Keratinocyte (primary cell): ENCODE results near the gene LAMA2. TPM values are rescaled to one million over a fixed set of nuclear protein-coding genes. Genes with fewer than 3 reads are reported as not detected.

Source experiments
- DNase-seq: peaks from one replicate; pipeline ENCODE4 v3.0.0-alpha.2; 2011; ENCODE audit warnings: low read depth, missing footprints, low spot score
- FAIRE-seq: peaks from 2 replicates; lab custom pipeline; 2011; peaks lifted over from hg19 to GRCh38; lab: Jason Lieb, UNC
- H2AFZ ChIP-seq: 2 replicates; pipeline ENCODE4 v1.6.0; 2012; ENCODE audit warnings: low read length, control low read depth, inconsistent platforms; ENCODE audit not compliant: control insufficient read depth
- H3K27ac ChIP-seq: 2 replicates; pipeline ENCODE4 v1.5.1; 2011; ENCODE audit warnings: low read length; ENCODE audit not compliant: control insufficient read depth, insufficient read depth
- H3K27me3 ChIP-seq: 3 replicates; pipeline ENCODE4 v1.6.0; 2011; ENCODE audit warnings: low read length; ENCODE audit not compliant: control insufficient read depth, insufficient read depth; ENCODE audit errors: extremely low read depth
- H3K36me3 ChIP-seq, 2 experiments: 2 replicates in 1 of 2; 3 replicates in 1 of 2; pipeline ENCODE4 v1.5.1; 2011; ENCODE audit warnings: low read length in 2 of 2, mild to moderate bottlenecking in 1 of 2; ENCODE audit not compliant: control insufficient read depth in 2 of 2, insufficient read depth in 2 of 2; ENCODE audit errors: extremely low read depth in 1 of 2
- H3K4me1 ChIP-seq: 3 replicates; pipeline ENCODE4 v1.5.1; 2011; ENCODE audit warnings: low read length; ENCODE audit not compliant: control insufficient read depth, insufficient read depth; ENCODE audit errors: extremely low read depth
- H3K4me2 ChIP-seq: 3 replicates; pipeline ENCODE4 v1.6.0; 2011; ENCODE audit warnings: low read depth, low read length; ENCODE audit not compliant: control insufficient read depth, insufficient read depth; ENCODE audit errors: extremely low read depth
- H3K4me3 ChIP-seq, 3 experiments: fragments of 200-600 bp in 1 of 3; sonication (generic) in 1 of 3; 2 replicates in 2 of 3; 3 replicates in 1 of 3; pipeline ENCODE4 v1.5.1; 2011 to 2016; ENCODE audit warnings: low read length in 3 of 3, mild to moderate bottlenecking in 3 of 3, control low read depth in 2 of 3, inconsistent platforms in 1 of 3, low read depth in 1 of 3, mixed read lengths in 1 of 3, mixed run types in 1 of 3, moderate library complexity in 1 of 3; ENCODE audit not compliant: control insufficient read depth in 2 of 3, insufficient read depth in 2 of 3; ENCODE audit errors: extremely low read depth in 1 of 3
- H3K79me2 ChIP-seq: 2 replicates; pipeline ENCODE4 v1.6.0; 2012; ENCODE audit warnings: low read length; ENCODE audit not compliant: control insufficient read depth, insufficient read depth
- H3K9ac ChIP-seq: 3 replicates; pipeline ENCODE4 v1.6.0; 2011; ENCODE audit warnings: low read length; ENCODE audit not compliant: control insufficient read depth, insufficient read depth; ENCODE audit errors: extremely low read depth
- H3K9me1 ChIP-seq: 3 replicates; pipeline ENCODE4 v1.6.0; 2011; ENCODE audit warnings: low read length; ENCODE audit not compliant: control insufficient read depth, insufficient read depth; ENCODE audit errors: extremely low read depth
- H3K9me3 ChIP-seq: 2 replicates; pipeline ENCODE4 v1.5.1; 2012; ENCODE audit warnings: low read depth, low read length; ENCODE audit not compliant: control insufficient read depth
- H4K20me1 ChIP-seq: 3 replicates; pipeline ENCODE4 v1.6.0; 2011; ENCODE audit warnings: low read length; ENCODE audit not compliant: control insufficient read depth, insufficient read depth; ENCODE audit errors: extremely low read depth
- CTCF ChIP-seq, 3 experiments: IDR thresholded peaks in 1 of 3; conservative IDR thresholded peaks in 1 of 3; optimal IDR thresholded peaks in 1 of 3; 2 replicates in 2 of 3; 3 replicates in 1 of 3; pipeline versions ENCODE3 to v1.5.1; 2011; ENCODE audit warnings: low read length in 3 of 3, mild to moderate bottlenecking in 3 of 3, moderate library complexity in 2 of 3, control low read depth in 1 of 3, inconsistent platforms in 1 of 3; ENCODE audit not compliant: insufficient read depth in 2 of 3; ENCODE audit errors: extremely low read depth in 1 of 3
- EZH2 ChIP-seq: IDR thresholded peaks from one replicate; pipeline ENCODE4 v1.6.1; 2012; ENCODE audit warnings: inconsistent platforms, mild to moderate bottlenecking, low read length, moderate library complexity
- dilution Hi-C: fragments of 300-500 bp; cut with MboI; formaldehyde crosslinking; loops from one replicate; pipeline ENCODE4 v1.7.0; 2020; ENCODE audit warnings: low sequenced_read_pairs; ENCODE audit not compliant: extremely low pct_ligation_motif_present
- polyA plus RNA-seq, 5 experiments: library from polyadenylated mRNA; depleted of rRNA in 3 of 5; stranded (reverse) in 3 of 5; stranded (forward) in 1 of 5; unstranded in 1 of 5; fragments of >200 nt; gene quantifications; 1 replicate in 1 of 5; 2 replicates in 3 of 5; 3 replicates in 1 of 5; pipeline versions ENCODE4 v1.2.1 to v1.2.3, GENCODE V29; 2011 to 2012; ENCODE audit warnings: missing spikeins in 2 of 5, low read depth in 1 of 5, low replicate concordance in 1 of 5

LAMA2 gene
- polyA plus RNA-seq, 1 donor (not counting 4 experiments of a cell fraction or from before 2014, with no cell fraction given) = 1.4 TPM

GRCh38 chr6:129478379-129478778 is 595.4 kb downstream of the LAMA2 start:
- no peak overlapping the region for H3K4me3 ChIP-seq
- FAIRE-seq = peak; percentile 65
- no peak overlapping the region for H3K9ac ChIP-seq
- H2AFZ ChIP-seq = no peak overlapping the region
- no peak overlapping the region for H3K4me2 ChIP-seq
- H3K27ac ChIP-seq = no peak overlapping the region
- DNase-seq = no peak
- dilution Hi-C loops = no loop called here
- H4K20me1 ChIP-seq = no peaks in the 10 kb centered on the region
- no peaks in the 10 kb centered on the region for H3K9me3 ChIP-seq
- no peaks in the 10 kb centered on the region for H3K36me3 ChIP-seq
- no peaks in the 10 kb centered on the region for H3K27me3 ChIP-seq
- TF ChIP-seq CTCF (optimal IDR thresholded peaks at IDR 0.05 in 1 of 3, IDR thresholded peaks at IDR 0.05 in 1 of 3, conservative IDR thresholded peaks at IDR 0.05 in 1 of 3; ENCODE audit: extremely low read depth in 1 of 3, insufficient read depth in 2 of 3, low read length in 3 of 3) (no peak), EZH2 (no peak)
- H3K79me2 ChIP-seq = no peaks in the 10 kb centered on the region
- no peaks in the 10 kb centered on the region for H3K4me1 ChIP-seq
- H3K9me1 ChIP-seq = no peaks in the 10 kb centered on the region

- H3K27me3 ChIP-seq = no peaks in the 10 kb centered on the region
- H3K79me2 ChIP-seq = no peaks in the 10 kb centered on the region
- FAIRE-seq = no peak
- dilution Hi-C loops = no loop called here
- H3K9ac ChIP-seq = no peak overlapping the region
- no peak overlapping the region for H3K4me3 ChIP-seq
- H3K27ac ChIP-seq = no peak overlapping the region
- no peaks in the 10 kb centered on the region for H3K9me3 ChIP-seq
- TF ChIP-seq CTCF (optimal IDR thresholded peaks at IDR 0.05 in 1 of 3, IDR thresholded peaks at IDR 0.05 in 1 of 3, conservative IDR thresholded peaks at IDR 0.05 in 1 of 3; ENCODE audit: extremely low read depth in 1 of 3, insufficient read depth in 2 of 3, low read length in 3 of 3) = no peak
- no peak for TF ChIP-seq EZH2
- no peak overlapping the region for H3K4me2 ChIP-seq
- no peaks in the 10 kb centered on the region for H4K20me1 ChIP-seq
- H3K4me1 ChIP-seq = no peaks in the 10 kb centered on the region
- H3K9me1 ChIP-seq = no peaks in the 10 kb centered on the region
- H2AFZ ChIP-seq = no peak overlapping the region
- DNase-seq = no peak
- H3K36me3 ChIP-seq = no peaks in the 10 kb centered on the region
These were observed 598.8 kb downstream of the LAMA2 start for GRCh38 chr6:129481706-129482105.
